Measurements from ENCODE around the gene NUP85. TPM values are rescaled to one million over a fixed set of nuclear protein-coding genes. Genes with fewer than 3 reads are reported as not detected.
"Not testable (repeated sequence)": the region's sequence is repeated elsewhere in the genome, so short reads cannot be mapped to it uniquely, and the experiment has no call there.

Gene NUP85
- total RNA-seq, 1 experiment from 2014 or later = 45.6 TPM

- DNase-seq (ENCODE audit: low read depth) = peak; percentile 20
These were observed 35.1 kb downstream of the NUP85 start for GRCh38 chr17:75240394-75241142.

GRCh38 chr17:75241143-75241430 is 35.6 kb downstream of the NUP85 start:
- no peak for DNase-seq (ENCODE audit: low read depth)

- no peak for DNase-seq (ENCODE audit: low read depth)
These were observed 36.0 kb downstream of the NUP85 start for GRCh38 chr17:75241502-75241901.

GRCh38 chr17:75241996-75242460 is 36.5 kb downstream of the NUP85 start:
- DNase-seq (ENCODE audit: low read depth) = no peak

- no peak for DNase-seq (ENCODE audit: low read depth)
These were observed 37.1 kb downstream of the NUP85 start for GRCh38 chr17:75242461-75243042.

- DNase-seq (ENCODE audit: low read depth) = no peak
These were observed 38.8 kb downstream of the NUP85 start for GRCh38 chr17:75244133-75244866.

- no peak for DNase-seq (ENCODE audit: low read depth)
These were observed 39.5 kb downstream of the NUP85 start for GRCh38 chr17:75245011-75245410.

GRCh38 chr17:75246404-75246803 is 40.9 kb downstream of the NUP85 start:
- DNase-seq (ENCODE audit: low read depth) = no peak

- DNase-seq (ENCODE audit: low read depth) = no peak
These were observed 44.1 kb downstream of the NUP85 start for GRCh38 chr17:75249564-75249963.

- DNase-seq (ENCODE audit: low read depth) = peak; percentile 55
These were observed 44.6 kb downstream of the NUP85 start for GRCh38 chr17:75250009-75250471.

GRCh38 chr17:75252039-75252816 is 46.7 kb downstream of the NUP85 start:
- DNase-seq (ENCODE audit: low read depth) = no peak

GRCh38 chr17:75255954-75256698 is 50.6 kb downstream of the NUP85 start:
- DNase-seq (ENCODE audit: low read depth) = not testable (repeated sequence)

GRCh38 chr17:75257228-75257627 is 51.7 kb downstream of the NUP85 start:
- not testable (repeated sequence) for DNase-seq (ENCODE audit: low read depth)

- no peak for DNase-seq (ENCODE audit: low read depth)
These were observed 55.3 kb downstream of the NUP85 start for GRCh38 chr17:75260641-75261335.

- DNase-seq (ENCODE audit: low read depth) = peak; percentile 87
These were observed 56.0 kb downstream of the NUP85 start, which contains the start of the genes GGA3 and MRPS7 for GRCh38 chr17:75261336-75262111. Gene GGA3 (minus strand): TSS chr17:75261606. CDS start chr17:75261587, 19 bp downstream. Gene MRPS7 (plus strand): TSS chr17:75261879. CDS start chr17:75261901, 22 bp downstream.

GRCh38 chr17:75262112-75262606 is 56.7 kb downstream of the NUP85 start:
- no peak for DNase-seq (ENCODE audit: low read depth)

GRCh38 chr17:75263055-75263454 is 57.6 kb downstream of the NUP85 start:
- no peak for DNase-seq (ENCODE audit: low read depth)

GRCh38 chr17:75265614-75266315 is 60.3 kb downstream of the NUP85 start:
- DNase-seq (ENCODE audit: low read depth) = no peak

Measured in HT1080 (cell line).